Fibroblast of lung (primary cell): ENCODE measurements around the gene ZNF134.

ENCODE experiments used
- CTCF ChIP-seq, 2 donors: IDR thresholded peaks in 1 of 2; conservative IDR thresholded peaks in 1 of 2; 1 replicate in 1 of 2; 2 replicates in 1 of 2; pipeline ENCODE4 v1.5.1; 2011 to 2012; ENCODE audit warnings: low read length in 2 of 2, control low read depth in 1 of 2, inconsistent platforms in 1 of 2, low read depth in 1 of 2, mild to moderate bottlenecking in 1 of 2
- EZH2 ChIP-seq: IDR thresholded peaks from 2 replicates; pipeline ENCODE4 v1.5.1; 2012; ENCODE audit warnings: low read length, control low read depth, mild to moderate bottlenecking; ENCODE audit errors: missing control alignments

DNA sequence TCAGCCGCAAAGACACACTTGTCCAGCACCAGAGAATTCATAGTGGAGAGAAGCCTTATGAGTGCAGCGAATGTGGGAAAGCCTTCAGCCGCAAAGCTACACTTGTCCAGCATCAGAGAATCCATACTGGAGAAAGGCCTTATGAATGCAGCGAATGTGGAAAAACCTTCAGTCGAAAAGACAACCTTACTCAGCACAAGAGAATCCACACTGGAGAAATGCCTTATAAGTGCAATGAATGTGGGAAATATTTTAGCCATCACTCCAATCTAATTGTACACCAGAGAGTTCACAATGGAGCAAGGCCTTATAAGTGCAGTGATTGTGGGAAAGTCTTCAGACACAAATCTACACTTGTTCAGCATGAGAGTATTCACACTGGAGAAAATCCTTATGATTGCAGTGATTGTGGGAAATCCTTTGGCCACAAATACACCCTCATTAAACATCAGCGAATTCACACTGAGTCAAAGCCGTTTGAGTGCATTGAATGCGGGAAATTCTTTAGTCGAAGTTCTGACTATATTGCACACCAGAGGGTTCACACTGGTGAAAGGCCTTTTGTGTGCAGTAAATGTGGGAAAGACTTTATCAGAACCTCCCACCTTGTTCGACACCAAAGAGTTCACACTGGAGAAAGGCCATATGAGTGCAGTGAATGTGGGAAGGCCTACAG is 6.8 kb downstream of the ZNF134 start:
- TF ChIP-seq CTCF (conservative IDR thresholded peaks at IDR 0.05 in 1 of 2, IDR thresholded peaks at IDR 0.05 in 1 of 2; ENCODE audit: low read depth in 1 of 2, low read length in 2 of 2) (no peak), EZH2 (no peak)
